ENCODE data around the gene NEDD8.

- TF ChIP-seq POLR2A (IDR thresholded peaks at IDR 0.05) (no peak), CTCF (IDR thresholded peaks at IDR 0.05) (no peak)
Observed at GRCh38 chr14:24277606-24278321, 45.6 kb upstream of the NEDD8 start.

Data from uterus (tissue), 2 donors.